PC-9 (cell line): Measurements from ENCODE around the gene TMEM125. TPM values are rescaled to one million over a fixed set of nuclear protein-coding genes. Genes with fewer than 3 reads are reported as not detected.

Source experiments
- BruUV-seq: library from RNA; stranded (reverse); fragments of 400-500 nt; replicated peaks from 2 replicates; lab custom pipeline; 2021; lab: Mats Ljungman, UMichigan
- CTCF ChIA-PET: fragments of 300-600 bp; sonication (Branson Sonifier 250); formaldehyde crosslinking; loops from one replicate; lab custom pipeline; 2022; ENCODE audit warnings: antibody characterized with exemption; lab: Charles Lee
- POLR2A ChIA-PET: fragments of 300-600 bp; sonication (Branson Sonifier 250); formaldehyde crosslinking; loops from one replicate; lab custom pipeline; 2022; ENCODE audit warnings: antibody characterized with exemption; ENCODE audit not compliant: unreplicated experiment; lab: Charles Lee
- DNase-seq, 2 experiments: peaks; one replicate each; pipeline versions ENCODE4 v3.0.0 to v3.0.0-alpha.2; 2015 to 2022; ENCODE audit warnings: mixed read lengths in 1 of 2
- H2AFZ ChIP-seq: fragments of 200-600 bp; sonication (generic); 2 replicates; pipeline ENCODE4 v1.8.1; 2017; ENCODE audit warnings: antibody characterized with exemption
- H3F3A ChIP-seq: fragments of 200-600 bp; sonication (generic); 2 replicates; pipeline ENCODE4 v1.8.1; 2017; ENCODE audit warnings: antibody characterized with exemption, mild to moderate bottlenecking, low read depth; ENCODE audit not compliant: insufficient read depth
- H3K27ac ChIP-seq: fragments of 200-600 bp; sonication (generic); 2 replicates; pipeline ENCODE4 v1.6.1; 2016; ENCODE audit warnings: mixed run types
- H3K27me3 ChIP-seq: fragments of 200-600 bp; sonication (generic); 2 replicates; pipeline ENCODE4 v1.6.1; 2016; ENCODE audit warnings: low read depth, mixed run types; ENCODE audit not compliant: insufficient read depth
- H3K36me3 ChIP-seq: fragments of 200-600 bp; sonication (generic); 2 replicates; pipeline ENCODE4 v1.6.1; 2016; ENCODE audit warnings: low read depth, mixed run types
- H3K4me1 ChIP-seq: fragments of 200-600 bp; sonication (generic); replicated peaks from 2 replicates; pipeline ENCODE4 v1.6.1; 2016; ENCODE audit warnings: mixed run types; ENCODE audit not compliant: insufficient read depth
- H3K4me2 ChIP-seq: fragments of 200-600 bp; sonication (generic); 2 replicates; pipeline ENCODE4 v1.6.1; 2017; ENCODE audit warnings: mixed run types
- H3K4me3 ChIP-seq: fragments of 200-600 bp; sonication (generic); 2 replicates; pipeline ENCODE4 v1.6.1; 2016; ENCODE audit warnings: mixed run types
- H3K79me2 ChIP-seq: fragments of 200-600 bp; sonication (generic); 2 replicates; pipeline ENCODE4 v1.6.1; 2017; ENCODE audit warnings: low read depth, mixed run types
- H3K9me2 ChIP-seq: fragments of 200-600 bp; sonication (generic); 2 replicates; pipeline ENCODE4 v1.8.1; 2017; ENCODE audit warnings: mild to moderate bottlenecking; ENCODE audit not compliant: insufficient read depth
- H3K9me3 ChIP-seq: fragments of 200-600 bp; sonication (generic); 2 replicates; pipeline ENCODE4 v1.8.1; 2016; ENCODE audit warnings: low read depth; ENCODE audit not compliant: insufficient read depth
- H4K20me1 ChIP-seq: fragments of 200-600 bp; sonication (generic); 2 replicates; pipeline ENCODE4 v1.8.1; 2017; ENCODE audit not compliant: insufficient read depth
- CTCF ChIP-seq: fragments of 200-600 bp; sonication (generic); conservative IDR thresholded peaks from 2 replicates; pipeline ENCODE4 v1.6.1; 2017; ENCODE audit warnings: mixed run types, antibody characterized with exemption, mild to moderate bottlenecking, moderate library complexity
- EZH2 ChIP-seq: fragments of 200-600 bp; sonication (generic); IDR thresholded peaks from 2 replicates; pipeline ENCODE4 v1.8.0; 2017; ENCODE audit warnings: antibody characterized with exemption, low read depth
- intact Hi-C: fragments of 100-400 bp; cut with micrococcal nuclease; formaldehyde crosslinking; loops from one replicate; pipeline ENCODE4 v1.10.0; 2022; ENCODE audit not compliant: unreplicated experiment
- total RNA-seq: library from RNA; stranded (reverse); gene quantifications from 2 replicates; pipeline ENCODE4 v1.2.3, GENCODE V29; 2021

TMEM125 gene
- total RNA-seq, 1 experiment from 2014 or later: 55.6 TPM

- H3K9me3 ChIP-seq: no peaks in the 10 kb centered on the region
- ChIA-PET POLR2A (no interaction called here), CTCF (no interaction called here)
- no TSS peak for BruUV-seq
- TF ChIP-seq CTCF (no peak), EZH2 (no peak)
- no peak overlapping the region for H3K4me3 ChIP-seq
- intact Hi-C loops: no loop called here
- H3K4me2 ChIP-seq: no peak overlapping the region
- no peaks in the 10 kb centered on the region for H3K9me2 ChIP-seq
- H3K27ac ChIP-seq: no peak overlapping the region
- H3K36me3 ChIP-seq: no peaks in the 10 kb centered on the region
- H3K4me1 ChIP-seq: no peaks in the 10 kb centered on the region
- H3K79me2 ChIP-seq: no peaks in the 10 kb centered on the region
- no peak overlapping the region for H2AFZ ChIP-seq
- no peaks in the 10 kb centered on the region for H4K20me1 ChIP-seq
- H3F3A ChIP-seq: peaks cover 21% of the 10 kb centered on the region; the same call in 1 of the 2 replicates
- DNase-seq: no peak
- H3K27me3 ChIP-seq: no peaks in the 10 kb centered on the region
Observed at GRCh38 chr1:43277116-43277876, 7.5 kb downstream of the TMEM125 start.

- Histone ChIP-seq H3F3A (peaks cover 12% of the 10 kb centered on the region; the same call in 1 of the 2 replicates), H2AFZ (no peak overlapping the region), H3K4me3 (no peak overlapping the region), H3K27ac (no peak overlapping the region), H4K20me1 (no peaks in the 10 kb centered on the region), H3K4me2 (no peak overlapping the region), H3K9me2 (no peaks in the 10 kb centered on the region), H3K4me1 (peaks cover 4% of the 10 kb centered on the region), H3K9me3 (no peaks in the 10 kb centered on the region), H3K79me2 (peaks cover 9% of the 10 kb centered on the region), H3K27me3 (no peaks in the 10 kb centered on the region), H3K36me3 (no peaks in the 10 kb centered on the region)
- BruUV-seq: no TSS peak
- no peak for DNase-seq
- TF ChIP-seq CTCF: no peak
- TF ChIP-seq EZH2: no peak
- intact Hi-C loops: no loop called here
- POLR2A ChIA-PET: no interaction called here
- CTCF ChIA-PET: no interaction called here
Observed at GRCh38 chr1:43279161-43279560, 9.4 kb downstream of the TMEM125 start.

GRCh38 chr1:43279666-43280065, 9.9 kb downstream of the TMEM125 start:
- Histone ChIP-seq H4K20me1 (no peaks in the 10 kb centered on the region), H3K4me3 (no peak overlapping the region), H3K9me3 (no peaks in the 10 kb centered on the region), H3F3A (peaks cover 8% of the 10 kb centered on the region; the same call in 1 of the 2 replicates), H3K27me3 (no peaks in the 10 kb centered on the region), H2AFZ (no peak overlapping the region), H3K4me1 (peaks cover 9% of the 10 kb centered on the region), H3K79me2 (peaks cover 14% of the 10 kb centered on the region), H3K4me2 (no peak overlapping the region), H3K27ac (no peak overlapping the region), H3K36me3 (no peaks in the 10 kb centered on the region), H3K9me2 (no peaks in the 10 kb centered on the region)
- BruUV-seq: no TSS peak
- ChIA-PET POLR2A (no interaction called here), CTCF (no interaction called here)
- DNase-seq: no peak
- intact Hi-C loops: no loop called here
- TF ChIP-seq EZH2 (no peak), CTCF (no peak)
